ENCODE measurements around the gene B4GALT2.
A peak's percentile ranks its signal among the peaks of the same experiment; 100 is the strongest.

The B4GALT2 gene

GRCh38 chr1:43985984-43986595, 7.1 kb downstream of the B4GALT2 start:
- no peaks in the 10 kb centered on the region for H3K27me3 ChIP-seq (ENCODE audit: control insufficient read depth, insufficient read depth, low read length)
- no peak overlapping the region for H3K27ac ChIP-seq (ENCODE audit: low read depth, low read length)
- no peak overlapping the region for H3K4me3 ChIP-seq (ENCODE audit: low read length)

DNA sequence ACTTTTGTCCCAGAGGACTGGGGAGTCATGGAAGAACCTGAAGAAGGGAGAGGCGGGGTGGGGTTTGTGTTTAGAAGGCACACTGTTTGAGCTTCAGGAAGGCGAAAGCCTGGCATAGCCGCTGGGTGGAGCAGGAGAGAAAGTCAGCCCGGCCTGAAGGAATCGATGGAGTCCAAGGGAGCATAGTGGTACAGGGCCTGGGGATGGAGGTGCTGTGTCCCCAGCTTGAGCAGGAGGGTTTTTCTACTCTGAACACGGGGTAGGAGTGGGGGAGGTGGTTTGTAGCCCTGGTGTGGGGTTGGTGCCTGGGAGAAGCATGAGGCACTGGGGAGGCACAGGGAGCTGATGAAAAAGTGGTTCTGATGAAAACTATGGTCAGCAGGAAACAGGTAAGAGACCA, 7.7 kb downstream of the B4GALT2 start:
- Histone ChIP-seq H3K9ac (ENCODE audit: low read length) (no peak overlapping the region), H3K27me3 (ENCODE audit: control insufficient read depth, insufficient read depth, low read length) (no peaks in the 10 kb centered on the region), H3K4me3 (ENCODE audit: low read length) (no peak overlapping the region), H3K27ac (ENCODE audit: low read depth, low read length) (no peak overlapping the region), H3K4me1 (ENCODE audit: control insufficient read depth, insufficient read depth, low read length) (peaks cover 4% of the 10 kb centered on the region), H3K36me3 (ENCODE audit: control insufficient read depth, insufficient read depth, low read length) (no peaks in the 10 kb centered on the region)

More at GRCh38 chr1:43985984-43986595, 7.1 kb downstream of the B4GALT2 start:
- Histone ChIP-seq H3K4me1 (ENCODE audit: control insufficient read depth, insufficient read depth, low read length) (peaks cover 4% of the 10 kb centered on the region), H3K36me3 (ENCODE audit: control insufficient read depth, insufficient read depth, low read length) (no peaks in the 10 kb centered on the region), H3K9ac (ENCODE audit: low read length) (no peak overlapping the region)

DNA sequence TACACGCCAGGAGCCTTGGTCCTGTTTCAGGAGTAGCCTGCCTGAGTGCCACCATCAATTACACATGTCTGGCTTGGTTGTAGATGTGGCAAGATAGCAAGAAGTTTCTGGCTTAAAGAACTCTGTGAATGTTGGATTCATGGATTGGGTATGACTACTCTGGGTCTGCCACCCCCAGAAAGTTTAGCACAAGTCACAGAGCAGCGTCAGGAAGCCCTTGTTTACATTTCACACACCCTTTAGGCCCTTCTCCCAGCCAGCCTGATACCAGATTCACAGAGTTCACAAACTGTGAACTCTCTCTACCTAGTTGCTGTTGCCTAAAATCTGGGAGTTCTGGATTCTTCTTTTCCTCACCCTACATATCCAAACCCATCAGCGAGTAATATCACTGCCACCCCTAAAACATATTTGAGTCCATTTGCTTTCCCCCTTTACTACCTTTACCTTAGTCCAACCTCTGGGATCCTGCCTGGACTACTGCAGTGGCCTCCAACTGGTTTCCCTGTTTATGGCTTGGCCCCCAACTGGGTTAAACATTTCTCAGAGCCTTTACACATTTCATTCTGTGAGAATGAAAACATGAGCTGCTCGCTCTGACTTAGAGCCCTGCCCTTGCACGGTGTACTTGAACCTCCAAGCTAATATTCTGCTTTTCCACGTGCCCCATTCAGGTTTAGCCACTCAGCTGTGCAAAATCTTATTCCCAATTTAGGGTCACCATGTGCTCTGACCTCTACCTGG, 8.3 kb downstream of the B4GALT2 start:
- H3K27me3 ChIP-seq (ENCODE audit: control insufficient read depth, insufficient read depth, low read length) = no peaks in the 10 kb centered on the region
- peaks cover 4% of the 10 kb centered on the region for H3K4me1 ChIP-seq (ENCODE audit: control insufficient read depth, insufficient read depth, low read length)
- no peak overlapping the region for H3K9ac ChIP-seq (ENCODE audit: low read length)
- H3K36me3 ChIP-seq (ENCODE audit: control insufficient read depth, insufficient read depth, low read length) = no peaks in the 10 kb centered on the region
- no peak overlapping the region for H3K27ac ChIP-seq (ENCODE audit: low read depth, low read length)
- H3K4me3 ChIP-seq (ENCODE audit: low read length) = no peak overlapping the region

DNA sequence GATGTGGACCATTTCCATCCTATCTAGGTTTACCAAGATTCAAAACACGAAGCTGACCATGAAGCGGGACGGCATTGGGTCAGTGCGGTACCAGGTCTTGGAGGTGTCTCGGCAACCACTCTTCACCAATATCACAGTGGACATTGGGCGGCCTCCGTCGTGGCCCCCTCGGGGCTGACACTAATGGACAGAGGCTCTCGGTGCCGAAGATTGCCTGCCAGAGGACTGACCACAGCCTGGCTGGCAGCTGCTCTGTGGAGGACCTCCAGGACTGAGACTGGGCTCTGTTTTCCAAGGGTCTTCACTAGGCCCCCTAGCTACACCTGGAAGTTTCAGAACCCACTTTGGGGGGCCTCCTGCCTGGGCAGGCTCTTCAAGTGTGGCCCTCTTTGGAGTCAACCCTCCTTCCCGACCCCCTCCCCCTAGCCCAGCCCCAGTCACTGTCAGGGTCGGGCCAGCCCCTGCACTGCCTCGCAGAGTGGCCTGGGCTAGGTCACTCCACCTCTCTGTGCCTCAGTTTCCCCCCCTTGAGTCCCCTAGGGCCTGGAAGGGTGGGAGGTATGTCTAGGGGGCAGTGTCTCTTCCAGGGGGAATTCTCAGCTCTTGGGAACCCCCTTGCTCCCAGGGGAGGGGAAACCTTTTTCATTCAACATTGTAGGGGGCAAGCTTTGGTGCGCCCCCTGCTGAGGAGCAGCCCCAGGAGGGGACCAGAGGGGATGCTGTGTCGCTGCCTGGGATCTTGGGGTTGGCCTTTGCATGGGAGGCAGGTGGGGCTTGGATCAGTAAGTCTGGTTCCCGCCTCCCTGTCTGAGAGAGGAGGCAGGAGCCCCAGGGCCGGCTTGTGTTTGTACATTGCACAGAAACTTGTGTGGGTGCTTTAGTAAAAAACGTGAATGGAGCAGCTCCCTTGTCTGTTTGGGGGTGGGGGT, 11.5 kb downstream of the B4GALT2 start:
- H3K36me3 ChIP-seq (ENCODE audit: control insufficient read depth, insufficient read depth, low read length) = no peaks in the 10 kb centered on the region
- no peaks in the 10 kb centered on the region for H3K27me3 ChIP-seq (ENCODE audit: control insufficient read depth, insufficient read depth, low read length)
- no peak overlapping the region for H3K9ac ChIP-seq (ENCODE audit: low read length)
- H3K27ac ChIP-seq (ENCODE audit: low read depth, low read length) = no peak overlapping the region
- H3K4me3 ChIP-seq (ENCODE audit: low read length) = peak overlapping the region; percentile 56
- H3K4me1 ChIP-seq (ENCODE audit: control insufficient read depth, insufficient read depth, low read length) = peaks cover 4% of the 10 kb centered on the region

GRCh38 chr1:43991200-43991475, 12.1 kb downstream of the B4GALT2 start:
- Histone ChIP-seq H3K27ac (ENCODE audit: low read depth, low read length) (peak overlapping the region; percentile 38), H3K4me3 (ENCODE audit: low read length) (peak overlapping the region; percentile 56), H3K36me3 (ENCODE audit: control insufficient read depth, insufficient read depth, low read length) (no peaks in the 10 kb centered on the region), H3K9ac (ENCODE audit: low read length) (no peak overlapping the region), H3K27me3 (ENCODE audit: control insufficient read depth, insufficient read depth, low read length) (no peaks in the 10 kb centered on the region), H3K4me1 (ENCODE audit: control insufficient read depth, insufficient read depth, low read length) (peaks cover 4% of the 10 kb centered on the region)

DNA sequence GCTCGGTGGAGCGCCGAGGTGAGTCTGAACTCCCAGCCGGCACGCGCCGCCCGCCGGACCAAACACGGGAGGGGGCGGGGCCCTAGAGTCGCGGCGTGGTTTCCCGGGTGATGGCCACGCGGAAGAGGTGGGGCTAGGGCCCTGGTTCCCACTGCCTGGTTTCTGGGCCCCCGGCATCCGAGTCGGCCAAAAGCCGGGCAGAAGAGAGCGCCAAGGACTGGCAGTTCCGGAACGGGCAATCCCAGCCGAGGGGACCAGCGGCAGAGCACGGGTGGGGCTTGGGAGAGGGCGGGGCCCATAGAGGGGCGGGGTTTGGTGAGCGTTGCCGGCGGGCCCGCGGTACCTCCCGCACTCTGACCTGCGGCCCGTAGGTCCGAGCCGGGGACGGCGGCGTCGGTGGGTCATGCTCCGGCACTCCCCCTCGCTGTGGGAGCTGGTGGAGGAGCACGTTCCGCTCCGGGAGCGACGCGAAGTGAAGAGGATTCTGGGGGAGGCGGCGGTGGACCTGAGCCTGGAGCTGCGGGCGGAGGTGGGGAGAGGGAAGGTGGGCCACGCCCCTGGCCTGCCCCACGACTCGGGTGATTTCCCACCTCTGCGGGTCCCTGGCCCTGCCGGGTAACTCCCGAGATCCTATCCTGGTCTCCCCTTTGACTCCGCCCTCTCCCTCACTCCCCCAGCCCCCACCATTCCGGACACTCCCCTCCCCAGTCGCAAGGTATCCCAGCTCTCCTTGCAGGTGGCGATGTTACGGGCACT, 12.6 kb downstream of the B4GALT2 start, which contains the start of gene CCDC24:
Gene CCDC24 (plus strand): TSS at position 124 of the 756 bp plus-strand sequence. CDS start 280 bp downstream, at position 404.
- no peaks in the 10 kb centered on the region for H3K36me3 ChIP-seq (ENCODE audit: control insufficient read depth, insufficient read depth, low read length)
- H3K27me3 ChIP-seq (ENCODE audit: control insufficient read depth, insufficient read depth, low read length) = no peaks in the 10 kb centered on the region
- H3K27ac ChIP-seq (ENCODE audit: low read depth, low read length) = peak within 1 kb of the TSS; percentile 38
- H3K4me1 ChIP-seq (ENCODE audit: control insufficient read depth, insufficient read depth, low read length) = peaks cover 4% of the 10 kb centered on the region
- peak within 1 kb of the TSS; percentile 56 for H3K4me3 ChIP-seq (ENCODE audit: low read length)
- peak within 1 kb of the TSS; percentile 57 for H3K9ac ChIP-seq (ENCODE audit: low read length)

DNA sequence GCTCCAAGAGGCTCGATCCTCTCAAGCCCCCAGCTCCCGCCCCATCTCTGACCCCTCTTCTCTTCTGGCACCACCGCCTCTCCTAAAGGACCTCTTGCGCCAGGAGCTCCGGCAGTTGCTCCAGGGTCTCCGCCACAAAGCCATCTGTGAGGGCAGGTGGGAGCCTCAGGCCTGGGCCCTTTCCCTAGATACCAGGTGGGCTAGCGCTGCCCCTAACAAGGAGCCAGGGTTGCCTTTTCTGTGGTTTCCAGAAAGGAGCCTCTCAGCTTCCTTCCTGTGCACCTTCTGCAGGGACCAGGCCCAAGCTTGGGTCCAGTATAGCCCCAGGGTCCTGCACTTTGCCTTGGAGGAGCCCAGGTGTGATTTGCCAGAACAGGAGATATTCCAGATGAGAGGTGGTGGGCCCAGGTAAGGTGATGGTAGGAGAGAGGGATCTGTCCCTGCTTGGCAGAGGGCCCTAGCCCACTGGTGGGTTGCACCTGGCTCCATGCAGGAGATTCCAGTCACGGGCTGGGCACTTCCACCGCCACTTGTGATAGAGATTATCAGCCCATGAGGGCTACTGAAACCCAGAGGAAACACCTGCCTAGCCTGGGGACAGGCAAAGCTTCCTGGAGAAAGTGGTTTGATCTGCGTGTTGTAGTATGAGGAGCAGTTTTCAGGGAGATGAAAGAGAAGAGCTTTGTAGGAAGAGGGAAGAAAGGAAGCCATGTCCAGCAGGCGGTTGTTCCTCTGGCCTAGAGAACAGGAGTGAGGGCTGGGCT, 13.4 kb downstream of the B4GALT2 start:
- H3K4me3 ChIP-seq (ENCODE audit: low read length) = peak overlapping the region; percentile 56
- no peak overlapping the region for H3K27ac ChIP-seq (ENCODE audit: low read depth, low read length)
- H3K4me1 ChIP-seq (ENCODE audit: control insufficient read depth, insufficient read depth, low read length) = peaks cover 4% of the 10 kb centered on the region
- peak overlapping the region; percentile 57 for H3K9ac ChIP-seq (ENCODE audit: low read length)
- H3K36me3 ChIP-seq (ENCODE audit: control insufficient read depth, insufficient read depth, low read length) = no peaks in the 10 kb centered on the region
- H3K27me3 ChIP-seq (ENCODE audit: control insufficient read depth, insufficient read depth, low read length) = no peaks in the 10 kb centered on the region

DNA sequence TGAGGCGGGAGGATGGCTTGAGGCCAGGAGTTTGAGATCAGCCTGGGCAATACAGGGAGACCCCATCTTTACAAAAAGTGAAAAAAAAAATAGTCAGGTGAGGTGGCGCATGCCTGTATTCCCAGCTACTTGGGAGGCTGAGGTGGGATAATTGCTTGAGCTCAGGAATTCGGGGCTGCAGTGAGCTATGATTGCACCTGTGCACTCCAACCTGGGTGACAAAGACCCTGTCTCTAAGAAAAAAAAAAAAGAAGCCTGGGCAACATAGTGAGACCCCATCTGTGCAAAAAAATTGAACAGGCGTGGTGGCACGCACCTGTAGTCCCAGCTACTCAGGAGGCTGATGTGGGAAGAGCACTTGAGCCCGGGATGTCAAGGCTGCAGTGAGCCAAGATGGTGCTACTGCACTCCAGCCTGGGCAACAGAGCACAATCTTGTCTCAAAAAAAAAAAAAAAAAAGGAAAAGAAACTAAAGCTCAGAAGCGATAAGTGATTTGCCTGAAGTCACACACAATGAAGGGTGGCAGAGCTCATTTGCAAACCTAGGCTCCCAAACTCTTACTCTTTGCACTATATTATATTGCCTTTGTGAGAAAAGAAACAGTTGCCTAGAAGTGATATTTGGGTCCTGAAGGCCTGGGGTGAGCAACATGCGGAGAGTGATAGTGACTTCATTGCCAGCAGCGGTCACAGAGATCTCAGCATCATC, 14.3 kb downstream of the B4GALT2 start:
- H3K36me3 ChIP-seq (ENCODE audit: control insufficient read depth, insufficient read depth, low read length) = no peaks in the 10 kb centered on the region
- H3K4me3 ChIP-seq (ENCODE audit: low read length) = no peak overlapping the region
- H3K27me3 ChIP-seq (ENCODE audit: control insufficient read depth, insufficient read depth, low read length) = no peaks in the 10 kb centered on the region
- no peak overlapping the region for H3K27ac ChIP-seq (ENCODE audit: low read depth, low read length)
- H3K4me1 ChIP-seq (ENCODE audit: control insufficient read depth, insufficient read depth, low read length) = peaks cover 4% of the 10 kb centered on the region
- H3K9ac ChIP-seq (ENCODE audit: low read length) = no peak overlapping the region

DNA sequence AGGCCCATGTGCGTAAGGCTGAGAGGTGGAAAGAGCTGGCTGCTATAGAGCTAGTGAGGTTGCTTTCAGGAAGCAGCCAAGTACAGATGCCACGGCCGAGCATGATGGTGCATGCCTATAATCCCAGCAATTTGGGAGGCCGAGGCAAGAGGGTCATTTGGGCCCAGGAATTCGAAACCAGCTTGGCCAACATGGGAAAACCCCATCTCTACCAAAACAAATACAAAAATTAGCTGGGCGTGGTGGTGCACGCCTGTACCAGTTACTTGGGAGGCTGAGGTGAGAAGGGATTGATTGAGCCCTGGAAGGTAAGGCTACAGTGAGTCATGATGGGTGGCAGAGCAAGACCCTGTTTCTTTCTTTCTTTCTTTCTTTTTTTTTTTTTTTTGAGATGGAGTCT, 15.1 kb downstream of the B4GALT2 start:
- H3K36me3 ChIP-seq (ENCODE audit: control insufficient read depth, insufficient read depth, low read length) = no peaks in the 10 kb centered on the region
- H3K4me1 ChIP-seq (ENCODE audit: control insufficient read depth, insufficient read depth, low read length) = peaks cover 4% of the 10 kb centered on the region
- H3K27ac ChIP-seq (ENCODE audit: low read depth, low read length) = no peak overlapping the region

DNA sequence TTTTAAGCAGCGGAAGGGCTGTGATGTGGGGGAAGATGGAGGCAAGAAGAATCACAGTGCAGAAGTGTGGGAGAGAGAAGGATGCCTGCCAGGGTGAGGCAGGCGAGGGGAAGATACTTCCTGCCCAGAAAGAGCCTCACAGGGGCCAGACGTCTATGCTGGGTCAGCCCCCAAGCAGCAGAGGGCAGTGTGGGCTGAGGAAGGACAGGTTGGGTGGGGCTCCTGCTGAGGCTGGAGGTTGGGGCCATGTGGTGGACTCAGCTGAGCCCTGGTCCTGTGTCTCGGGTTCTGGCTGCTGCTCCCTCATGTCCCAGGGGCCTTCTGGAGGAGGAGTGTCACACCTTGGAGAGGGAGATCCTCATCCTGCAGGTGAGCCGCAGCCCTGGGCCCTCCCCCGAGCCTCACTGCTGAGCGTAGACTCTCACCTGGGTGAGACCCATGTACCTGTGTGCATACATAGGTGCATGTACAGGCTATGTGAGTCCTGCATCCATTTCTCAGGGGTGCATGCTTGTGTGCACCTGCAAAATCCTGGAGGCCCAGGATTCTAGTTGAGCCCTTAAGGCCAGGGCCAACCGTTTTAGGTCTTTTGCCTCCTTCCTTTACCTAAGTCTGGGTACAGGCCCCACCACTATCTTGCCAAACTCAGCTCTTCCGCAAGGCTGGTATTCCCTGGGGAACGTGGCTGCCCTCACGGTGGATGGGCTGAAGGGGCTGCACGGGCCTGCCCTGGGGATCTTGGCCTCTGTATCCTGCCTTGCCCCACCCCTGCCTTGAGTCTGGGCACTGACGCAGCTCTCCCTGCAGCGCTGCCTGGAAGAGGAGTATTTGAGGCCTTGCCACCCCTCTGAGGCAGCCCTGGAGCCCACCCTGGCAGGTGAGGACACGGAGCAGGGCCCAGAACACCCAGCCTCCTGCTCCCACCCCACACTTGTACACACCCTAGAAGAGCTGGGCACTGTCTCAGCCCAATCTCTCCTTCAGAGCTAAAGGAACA, 16.1 kb downstream of the B4GALT2 start:
- Histone ChIP-seq H3K4me1 (ENCODE audit: control insufficient read depth, insufficient read depth, low read length) (peaks cover 4% of the 10 kb centered on the region), H3K9ac (ENCODE audit: low read length) (no peak overlapping the region), H3K4me3 (ENCODE audit: low read length) (no peak overlapping the region), H3K27me3 (ENCODE audit: control insufficient read depth, insufficient read depth, low read length) (no peaks in the 10 kb centered on the region), H3K27ac (ENCODE audit: low read depth, low read length) (no peak overlapping the region), H3K36me3 (ENCODE audit: control insufficient read depth, insufficient read depth, low read length) (no peaks in the 10 kb centered on the region)

More for the DNA sequence above, 15.1 kb downstream of the B4GALT2 start:
- no peak overlapping the region for H3K4me3 ChIP-seq (ENCODE audit: low read length)
- H3K27me3 ChIP-seq (ENCODE audit: control insufficient read depth, insufficient read depth, low read length) = no peaks in the 10 kb centered on the region
- H3K9ac ChIP-seq (ENCODE audit: low read length) = no peak overlapping the region

Measured in rectal smooth muscle tissue (tissue), 1 donor.